HCT116 (cell line): Measurements from ENCODE around the gene RBCK1. TPM values are rescaled to one million over a fixed set of nuclear protein-coding genes. Genes with fewer than 3 reads are reported as not detected.

ENCODE experiments used
- ATAC-seq: fragments of 200-7000 bp; cut with Tn5 transposase; 2 replicates; pipeline ENCODE4 v1.9.1; 2020; ENCODE audit warnings: mild to moderate bottlenecking, moderate library complexity
- BruUV-seq: library from RNA; stranded (reverse); fragments of 400-500 nt; replicated peaks from 2 replicates; lab custom pipeline; 2021; lab: Mats Ljungman, UMichigan
- CTCF ChIA-PET: fragments of 300-600 bp; sonication (Branson Sonifier 250); formaldehyde crosslinking; loops from one replicate; lab custom pipeline; 2021; ENCODE audit warnings: antibody characterized with exemption; lab: Charles Lee
- POLR2A ChIA-PET: fragments of 300-600, 350-600 bp; sonication (Branson Sonifier 250); formaldehyde crosslinking; loops from one replicate; lab custom pipeline; 2021; ENCODE audit warnings: antibody characterized with exemption; lab: Charles Lee
- RAD21 ChIA-PET, 2 experiments: fragments of 300-600 bp; sonication (Branson Sonifier 250); formaldehyde crosslinking; loops; one replicate each; lab custom pipeline; 2023; ENCODE audit warnings: low total read pairs in 2 of 2; ENCODE audit not compliant: uncharacterized antibody in 2 of 2, unreplicated experiment in 2 of 2, low non-redundant PET in 1 of 2; lab: Charles Lee
- DNase-seq: peaks from one replicate; pipeline ENCODE4 v3.0.0-alpha.2; 2010; ENCODE audit warnings: low read depth, low spot score
- H2AFZ ChIP-seq: fragments of 200-600 bp; shearing (Covaris generic), sonication (generic); 2 replicates; pipeline ENCODE4 v1.6.1; 2017; ENCODE audit warnings: low read depth, mixed run types, mixed read lengths, antibody characterized with exemption, low read length; ENCODE audit not compliant: poor library complexity, severe bottlenecking
- H3K27ac ChIP-seq: 2 replicates; pipeline ENCODE4 v1.5.1; 2012; ENCODE audit warnings: low read depth, low read length
- H3K27me3 ChIP-seq: fragments of 200-600 bp; sonication (generic); 2 replicates; pipeline ENCODE4 v1.6.1; 2016; ENCODE audit warnings: mixed run types, low read length, mixed read lengths; ENCODE audit not compliant: insufficient read depth
- H3K36me3 ChIP-seq, 2 experiments: fragments of 200-500 bp in 1 of 2; fragments of 200-600 bp in 1 of 2; sonication (Bioruptor generic) in 1 of 2; sonication (generic) in 1 of 2; 2 replicates each; pipeline versions ENCODE4 v1.5.1 to v1.6.1; 2014 to 2016; ENCODE audit warnings: low read length in 2 of 2, inconsistent platforms in 1 of 2, mixed read lengths in 1 of 2, mixed run types in 1 of 2; ENCODE audit not compliant: insufficient read depth in 2 of 2, control insufficient read depth in 1 of 2
- H3K4me1 ChIP-seq, 2 experiments: fragments of 200-600 bp in 1 of 2; sonication (generic) in 1 of 2; 2 replicates each; pipeline versions ENCODE4 v1.5.1 to v1.6.1; 2012 to 2017; ENCODE audit warnings: low read length in 2 of 2, inconsistent platforms in 1 of 2, mild to moderate bottlenecking in 1 of 2, mixed read lengths in 1 of 2, mixed run types in 1 of 2, moderate library complexity in 1 of 2; ENCODE audit not compliant: insufficient read depth in 2 of 2, control insufficient read depth in 1 of 2
- H3K4me2 ChIP-seq: fragments of 200-600 bp; sonication (generic); 2 replicates; pipeline ENCODE4 v1.6.1; 2017; ENCODE audit warnings: mixed run types, low read length, mixed read lengths
- H3K4me3 ChIP-seq, 2 experiments: fragments of 200-600 bp in 1 of 2; sonication (generic) in 1 of 2; replicated peaks in 1 of 2; 2 replicates each; pipeline ENCODE4 v1.5.1; 2011 to 2016; ENCODE audit warnings: low read length in 2 of 2, control low read depth in 1 of 2, low read depth in 1 of 2, mild to moderate bottlenecking in 1 of 2, mixed read lengths in 1 of 2, mixed run types in 1 of 2
- H3K79me2 ChIP-seq: fragments of 200-600 bp; sonication (generic); 2 replicates; pipeline ENCODE4 v1.6.1; 2017; ENCODE audit warnings: mild to moderate bottlenecking, mixed run types, low read length, moderate library complexity, mixed read lengths; ENCODE audit not compliant: insufficient read depth
- H3K9ac ChIP-seq: fragments of 200-600 bp; sonication (generic); 2 replicates; pipeline ENCODE4 v1.6.1; 2016; ENCODE audit warnings: low read length, mixed read lengths
- H3K9me2 ChIP-seq: fragments of 200-600 bp; sonication (generic), shearing (Covaris generic); 2 replicates; pipeline ENCODE4 v1.6.1; 2017; ENCODE audit warnings: mixed run types, mild to moderate bottlenecking, moderate library complexity; ENCODE audit not compliant: insufficient read depth
- H3K9me3 ChIP-seq, 2 experiments: fragments of 200-500 bp in 1 of 2; fragments of 200-600 bp in 1 of 2; sonication (Bioruptor generic) in 1 of 2; sonication (generic) in 1 of 2; 2 replicates each; pipeline ENCODE4 v1.6.1; 2014 to 2017; ENCODE audit warnings: low read length in 2 of 2, mixed read lengths in 2 of 2, inconsistent platforms in 1 of 2, low read depth in 1 of 2, mild to moderate bottlenecking in 1 of 2, mixed run types in 1 of 2, moderate library complexity in 1 of 2; ENCODE audit not compliant: control insufficient read depth in 1 of 2, insufficient read depth in 1 of 2
- H4K20me1 ChIP-seq: fragments of 200-600 bp; sonication (generic), shearing (Covaris generic); 2 replicates; pipeline ENCODE4 v1.6.1; 2017; ENCODE audit warnings: mixed run types, mild to moderate bottlenecking, moderate library complexity; ENCODE audit not compliant: insufficient read depth
- ATF3 ChIP-seq: IDR thresholded peaks from 2 replicates; pipeline ENCODE4 v1.6.1; 2012
- EGR1 ChIP-seq: IDR thresholded peaks from 2 replicates; pipeline ENCODE4 v1.6.1; 2012; ENCODE audit warnings: low read depth
- ELF1 ChIP-seq: IDR thresholded peaks from 2 replicates; pipeline ENCODE4 v1.6.1; 2012; ENCODE audit warnings: low read depth, borderline replicate concordance
- EZH2 ChIP-seq: fragments of 200-600 bp; sonication (generic); IDR thresholded peaks from 2 replicates; pipeline ENCODE4 v1.6.1; 2017; ENCODE audit warnings: antibody characterized with exemption, mixed run types
- FOSL1 ChIP-seq: IDR thresholded peaks from 2 replicates; pipeline ENCODE4 v1.6.1; 2012; ENCODE audit warnings: low read depth
- JUND ChIP-seq: IDR thresholded peaks from 2 replicates; pipeline ENCODE4 v1.6.1; 2012
- MAX ChIP-seq: IDR thresholded peaks from 2 replicates; pipeline ENCODE4 v1.6.1; 2012
- POLR2A ChIP-seq: IDR thresholded peaks from 2 replicates; pipeline ENCODE4 v1.7.0; 2011; ENCODE audit warnings: borderline replicate concordance; ENCODE audit not compliant: insufficient read depth, insufficient read length; ENCODE audit errors: extremely low read depth
- POLR2AphosphoS5 ChIP-seq: IDR thresholded peaks from 2 replicates; pipeline ENCODE4 v1.6.1; 2011; ENCODE audit warnings: mild to moderate bottlenecking, low read depth, low read length, moderate library complexity
- SIN3A ChIP-seq: IDR thresholded peaks from 2 replicates; pipeline ENCODE4 v1.6.1; 2012; ENCODE audit warnings: low read depth
- SP1 ChIP-seq: IDR thresholded peaks from 2 replicates; pipeline ENCODE4 v1.6.1; 2012; ENCODE audit warnings: low read depth
- SRF ChIP-seq: IDR thresholded peaks from 2 replicates; pipeline ENCODE4 v1.6.1; 2012; ENCODE audit warnings: low read depth
- TCF7L2 ChIP-seq: IDR thresholded peaks from 2 replicates; pipeline ENCODE4 v1.7.0; 2011; ENCODE audit warnings: borderline replicate concordance, inconsistent platforms; ENCODE audit not compliant: insufficient read depth, insufficient read length; ENCODE audit errors: extremely low read depth
- ZNF274 ChIP-seq: fragments of 200-500 bp; sonication (Bioruptor generic); IDR thresholded peaks from 2 replicates; pipeline ENCODE4 v1.6.1; 2014; ENCODE audit warnings: mild to moderate bottlenecking, low read depth, low read length, inconsistent platforms
- intact Hi-C: fragments of 100-400 bp; cut with micrococcal nuclease; formaldehyde crosslinking; loops from 2 replicates; pipeline ENCODE4 v1.10.0; 2022
- total RNA-seq: library from RNA; stranded (reverse); gene quantifications from one replicate; pipeline ENCODE4 v1.2.1, GENCODE V29; 2021; ENCODE audit not compliant: unreplicated experiment

Gene RBCK1
- total RNA-seq, 1 experiment from 2014 or later = 180 TPM

GRCh38 chr20:444117-444516, 36.0 kb downstream of the RBCK1 start (continued):
- TF ChIP-seq MAX (no peak), SRF (no peak), FOSL1 (no peak), ELF1 (no peak), EZH2 (no peak), SP1 (no peak)

GRCh38 chr20:444862-445426, 36.8 kb downstream of the RBCK1 start:
- H3K79me2 ChIP-seq = peaks cover 36% of the 10 kb centered on the region
- intact Hi-C loops = no loop called here
- RAD21 ChIA-PET = no interaction called here
- no peak overlapping the region for H3K27ac ChIP-seq
- 0 out of 4 replicates have a peak, but pooled peaks cover 0 to 4% of the 10 kb centered on the region in 2 experiments for H3K4me1 ChIP-seq
- no peaks in the 10 kb centered on the region for H3K9me2 ChIP-seq
- no peak overlapping the region for H3K4me3 ChIP-seq
- no peaks in the 10 kb centered on the region for H3K9me3 ChIP-seq
- CTCF ChIA-PET = no interaction called here
- H2AFZ ChIP-seq = no peak overlapping the region
- H3K27me3 ChIP-seq = no peaks in the 10 kb centered on the region
- no peak overlapping the region for H3K4me2 ChIP-seq
- no TSS peak for BruUV-seq
- no peak overlapping the region for H3K9ac ChIP-seq
- POLR2A ChIA-PET = interaction anchor here (0.9 to 1.0 kb wide), 3 partner anchors 10 to 82 kb away, joined by 3 read pairs; no protein-coding TSS in a partner anchor
- H3K36me3 ChIP-seq = peaks cover 29 to 36% of the 10 kb centered on the region in 2 experiments
- no peak for DNase-seq
- ATAC-seq = no peak
- no peaks in the 10 kb centered on the region for H4K20me1 ChIP-seq
- TF ChIP-seq POLR2AphosphoS5 (no peak), POLR2A (no peak), ZNF274 (no peak), EGR1 (no peak), MAX (no peak), ATF3 (no peak), JUND (no peak), FOSL1 (no peak), SIN3A (no peak), TCF7L2 (no peak)
